ENCODE measurements around the gene NRBP1. TPM values are rescaled to one million over a fixed set of nuclear protein-coding genes. Genes with fewer than 3 reads are reported as not detected.

NRBP1 gene
- total and polyA plus RNA-seq, 9 of the 15 experiments (the other 6 are each of a cell fraction or from before 2014, with no cell fraction given), result 2.9 to 84.5 (median 36.9) TPM

GRCh38 chr2:27428213-27428977 lies at the start of gene NRBP1 (continued):
- no peak for TF ChIP-seq MGA (IDR thresholded peaks at IDR 0.05)
- TF ChIP-seq CREB1 (IDR thresholded peaks at IDR 0.05), result peak; percentile 46; the same call in 1 of the 2 replicates
- peak; percentile 67; the same call in 1 of the 2 replicates for TF ChIP-seq CREB1 (CRISPR knock-in tag; IDR thresholded peaks at IDR 0.05)
- TF ChIP-seq RUNX1 (IDR thresholded peaks at IDR 0.05; ENCODE audit: low read depth), result no peak
- peak in 1 of 2 experiments; percentile 65; a peak in 1 of 4 replicates for TF ChIP-seq ZMIZ1 (IDR thresholded peaks at IDR 0.05; ENCODE audit: low read depth in 2 of 2, low read length in 2 of 2)
- TF ChIP-seq CXXC5 (CRISPR knock-in tag; IDR thresholded peaks at IDR 0.05), result peak; percentile 81
- TF ChIP-seq SUPT5H (IDR thresholded peaks at IDR 0.05), result peak; percentile 91
- 0 out of 2 replicates have a peak, but pooled peaks have one; percentile 21 for TF ChIP-seq FOXM1 (IDR thresholded peaks at IDR 0.05; ENCODE audit: low read depth)
- TF ChIP-seq FOXM1 (CRISPR knock-in tag; IDR thresholded peaks at IDR 0.05; ENCODE audit: low read depth), result no peak

Measured in K562 (cell line).